HG03575 (cell line): ENCODE results near the gene ZYG11B.
"Not testable (repeated sequence)": the region's sequence is repeated elsewhere in the genome, so short reads cannot be mapped to it uniquely, and the experiment has no call there.

Experiments used
- ATAC-seq: cut with Tn5 transposase; IDR thresholded peaks from one replicate; pipeline ENCODE4 v1.9.1; 2021; ENCODE audit not compliant: unreplicated experiment, insufficient number of reproducible peaks, low FRiP score; ENCODE audit errors: extremely low read depth

The ZYG11B gene

GRCh38 chr1:52706136-52706670 lies 20.1 kb upstream of the ZYG11B start:
- ATAC-seq, result no peak

- ATAC-seq, result no peak
Measured at GRCh38 chr1:52706941-52707926, 19.0 kb upstream of the ZYG11B start.

- no peak for ATAC-seq
Measured at GRCh38 chr1:52707927-52708655, 18.2 kb upstream of the ZYG11B start.

GRCh38 chr1:52709016-52709415 lies 17.2 kb upstream of the ZYG11B start:
- no peak for ATAC-seq

GRCh38 chr1:52713590-52713989 lies 12.7 kb upstream of the ZYG11B start:
- no peak for ATAC-seq

- ATAC-seq, result not testable (repeated sequence)
Measured at GRCh38 chr1:52715296-52715695, 11.0 kb upstream of the ZYG11B start.

- no peak for ATAC-seq
Measured at GRCh38 chr1:52723260-52723659, 3.0 kb upstream of the ZYG11B start.

- ATAC-seq, result no peak
Measured at GRCh38 chr1:52725903-52726264, 369 bp upstream of the ZYG11B start.

- no peak for ATAC-seq
Measured at GRCh38 chr1:52727114-52727586, 897 bp downstream of the ZYG11B start.

- no peak for ATAC-seq
Measured at GRCh38 chr1:52727956-52728656, 1.9 kb downstream of the ZYG11B start.

- no peak for ATAC-seq
Measured at GRCh38 chr1:52733368-52733767, 7.1 kb downstream of the ZYG11B start.

GRCh38 chr1:52735371-52735770 lies 9.1 kb downstream of the ZYG11B start:
- not testable (repeated sequence) for ATAC-seq

GRCh38 chr1:52738148-52738547 lies 11.9 kb downstream of the ZYG11B start:
- ATAC-seq, result no peak

- no peak for ATAC-seq
Measured at GRCh38 chr1:52738893-52739292, 12.6 kb downstream of the ZYG11B start.

- no peak for ATAC-seq
Measured at GRCh38 chr1:52739699-52740467, 13.6 kb downstream of the ZYG11B start.

- ATAC-seq, result no peak
Measured at GRCh38 chr1:52741259-52741658, 15.0 kb downstream of the ZYG11B start.

- ATAC-seq, result no peak
Measured at GRCh38 chr1:52746189-52746588, 19.9 kb downstream of the ZYG11B start.

- no peak for ATAC-seq
Measured at GRCh38 chr1:52747450-52747849, 21.2 kb downstream of the ZYG11B start.
